ENCODE data around the gene PNISR.
"Not testable (repeated sequence)": the region's sequence is repeated elsewhere in the genome, so short reads cannot be mapped to it uniquely, and the experiment has no call there.

PNISR gene, protein sequence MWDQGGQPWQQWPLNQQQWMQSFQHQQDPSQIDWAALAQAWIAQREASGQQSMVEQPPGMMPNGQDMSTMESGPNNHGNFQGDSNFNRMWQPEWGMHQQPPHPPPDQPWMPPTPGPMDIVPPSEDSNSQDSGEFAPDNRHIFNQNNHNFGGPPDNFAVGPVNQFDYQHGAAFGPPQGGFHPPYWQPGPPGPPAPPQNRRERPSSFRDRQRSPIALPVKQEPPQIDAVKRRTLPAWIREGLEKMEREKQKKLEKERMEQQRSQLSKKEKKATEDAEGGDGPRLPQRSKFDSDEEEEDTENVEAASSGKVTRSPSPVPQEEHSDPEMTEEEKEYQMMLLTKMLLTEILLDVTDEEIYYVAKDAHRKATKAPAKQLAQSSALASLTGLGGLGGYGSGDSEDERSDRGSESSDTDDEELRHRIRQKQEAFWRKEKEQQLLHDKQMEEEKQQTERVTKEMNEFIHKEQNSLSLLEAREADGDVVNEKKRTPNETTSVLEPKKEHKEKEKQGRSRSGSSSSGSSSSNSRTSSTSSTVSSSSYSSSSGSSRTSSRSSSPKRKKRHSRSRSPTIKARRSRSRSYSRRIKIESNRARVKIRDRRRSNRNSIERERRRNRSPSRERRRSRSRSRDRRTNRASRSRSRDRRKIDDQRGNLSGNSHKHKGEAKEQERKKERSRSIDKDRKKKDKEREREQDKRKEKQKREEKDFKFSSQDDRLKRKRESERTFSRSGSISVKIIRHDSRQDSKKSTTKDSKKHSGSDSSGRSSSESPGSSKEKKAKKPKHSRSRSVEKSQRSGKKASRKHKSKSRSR

DNA sequence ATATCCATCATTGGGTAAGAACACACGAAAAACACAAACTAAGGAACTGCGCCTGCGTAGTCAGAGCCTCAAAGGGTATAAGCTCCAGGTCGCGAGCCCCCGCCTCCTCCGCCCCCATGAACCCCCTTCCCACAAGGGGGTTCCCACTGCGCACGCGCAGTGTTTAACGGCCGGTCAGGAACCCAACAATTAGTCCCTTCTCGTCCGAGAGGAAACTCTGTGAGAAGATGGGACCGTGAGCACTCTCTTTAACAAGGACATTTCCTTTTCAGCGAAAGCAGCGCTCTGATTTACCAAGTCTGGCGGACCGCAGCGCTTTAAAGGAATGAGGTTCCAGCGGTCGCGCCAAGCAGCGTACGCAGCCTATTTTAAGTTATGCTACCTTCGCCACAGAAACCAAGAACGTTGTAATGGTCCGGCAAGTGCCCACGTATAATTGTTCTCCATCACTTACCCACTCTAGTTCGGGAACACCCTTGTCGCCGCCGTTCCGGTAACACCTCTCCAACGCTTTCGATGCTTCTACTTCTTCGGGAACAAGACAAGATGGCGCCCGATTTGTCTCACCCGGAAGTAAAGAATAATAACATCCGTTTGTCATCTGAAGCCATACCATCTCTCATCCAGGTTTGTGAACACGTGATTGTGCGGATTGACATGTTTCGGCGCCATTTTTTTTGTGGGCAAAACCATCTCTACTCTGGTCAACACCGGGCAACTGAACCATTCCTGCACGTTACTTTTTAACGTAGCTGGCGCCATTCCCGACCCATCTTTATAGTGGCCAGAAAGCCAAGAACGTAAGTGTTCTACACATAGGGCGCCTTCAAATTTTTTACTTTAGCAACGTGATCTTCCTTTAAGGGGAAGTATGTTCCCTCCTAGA is at the start of gene PNISR:
Gene PNISR, minus strand, starts transcription at position 548 of the 886 bp plus-strand sequence. CDS start 10,649 bp downstream, outside the sequence.
- DNase-seq: no peak

DNA sequence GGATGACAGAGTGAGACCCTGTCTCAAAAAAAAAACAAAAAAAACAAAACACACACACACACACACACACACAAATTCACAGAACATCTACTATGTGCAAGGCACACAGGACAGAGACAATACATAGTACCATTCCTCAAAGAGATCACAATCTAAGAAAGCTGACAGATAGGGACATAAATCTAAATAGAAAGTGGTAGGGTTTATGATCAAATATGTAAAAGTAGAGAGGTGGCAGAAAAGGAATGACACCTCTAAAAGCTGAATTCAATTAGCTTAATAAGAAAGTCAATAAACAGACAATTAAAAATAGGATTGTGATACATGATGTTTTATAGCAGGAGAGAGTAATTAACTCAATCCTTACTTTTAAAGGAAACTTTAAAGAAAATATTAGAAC is 48.6 kb upstream of the PNISR start:
- DNase-seq: no peak

DNA sequence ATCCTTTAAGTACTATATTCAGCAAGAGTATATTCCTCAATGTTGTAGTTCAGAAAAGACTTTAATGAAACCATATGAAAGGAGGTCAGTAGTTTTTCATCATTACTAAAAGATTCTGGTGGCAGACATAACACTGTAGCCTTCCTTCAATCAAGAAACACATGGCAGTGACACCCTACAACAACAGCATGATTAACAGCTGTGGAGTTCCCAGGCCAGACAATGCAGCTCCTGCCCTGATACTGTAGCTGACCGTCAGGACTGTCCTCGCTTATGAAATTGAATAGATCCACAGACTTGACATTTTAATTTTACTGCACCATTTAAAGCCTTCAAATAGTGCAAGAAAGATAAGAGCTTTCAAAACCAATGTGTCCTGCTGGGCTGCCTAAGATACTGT is 46.5 kb upstream of the PNISR start:
- DNase-seq: no peak

DNA sequence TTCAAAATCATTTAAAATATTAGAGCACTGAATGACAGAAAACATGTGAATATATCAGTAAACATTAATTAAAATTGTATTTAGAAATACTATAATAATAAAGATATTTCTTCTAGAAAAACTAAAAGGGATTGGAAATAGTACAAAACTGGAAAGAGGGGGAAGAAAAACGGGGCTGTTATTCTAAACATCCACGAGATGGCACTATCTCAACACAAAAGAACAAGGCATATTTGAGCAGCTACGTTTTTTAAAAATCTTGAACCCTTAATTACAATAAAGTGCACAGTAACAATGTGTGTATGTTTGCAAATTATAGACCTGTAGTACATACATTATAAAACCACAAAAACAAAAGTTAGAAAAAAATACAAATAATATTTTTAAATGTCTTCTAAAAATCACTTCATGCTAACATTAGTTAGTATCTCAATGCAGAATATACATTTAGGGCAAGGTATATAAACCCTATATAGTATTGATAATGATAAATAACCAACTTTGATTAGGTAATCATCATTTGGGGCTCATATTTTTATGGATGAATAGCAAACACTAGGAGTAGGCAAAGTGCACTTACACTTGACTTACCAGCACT is 42.5 kb upstream of the PNISR start:
- no peak for DNase-seq

DNA sequence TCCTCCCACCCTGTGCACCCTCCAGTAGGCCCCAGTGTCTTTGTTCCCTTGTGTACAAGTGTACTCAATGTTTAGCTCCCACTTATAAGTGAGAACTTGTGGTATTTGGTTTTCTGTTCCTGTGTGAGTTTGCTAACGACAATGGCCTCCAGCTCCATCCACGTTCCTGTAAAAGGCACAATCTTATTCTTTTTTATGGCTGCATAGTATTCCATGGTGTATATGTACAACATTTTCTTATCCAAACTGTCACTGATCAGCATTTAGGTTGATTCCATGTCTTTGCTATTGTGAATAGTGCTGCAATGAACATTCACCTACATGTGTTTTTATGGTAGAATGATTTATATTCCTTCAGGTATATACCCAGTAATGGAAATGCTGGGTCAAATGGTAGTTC is 34.0 kb upstream of the PNISR start:
- not testable (repeated sequence) for DNase-seq

DNA sequence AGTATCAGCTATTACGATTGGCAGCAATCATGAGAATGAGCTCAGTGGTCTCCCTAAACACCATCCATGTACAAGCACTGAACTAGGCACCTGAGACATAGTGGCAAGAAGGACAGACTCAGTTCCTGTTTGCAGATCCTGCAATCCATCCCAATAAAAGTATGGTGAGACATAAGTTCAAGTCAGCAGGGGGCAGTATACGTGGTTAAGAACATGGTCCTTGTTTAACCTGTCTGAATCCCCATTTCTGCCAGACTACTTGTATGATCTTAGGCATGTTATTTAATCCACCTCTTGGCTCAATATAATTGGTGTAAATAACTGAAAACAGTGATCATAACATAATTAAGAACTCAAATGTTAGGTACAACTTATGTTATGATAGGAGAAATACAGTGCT is 33.2 kb upstream of the PNISR start:
- DNase-seq: no peak

DNA sequence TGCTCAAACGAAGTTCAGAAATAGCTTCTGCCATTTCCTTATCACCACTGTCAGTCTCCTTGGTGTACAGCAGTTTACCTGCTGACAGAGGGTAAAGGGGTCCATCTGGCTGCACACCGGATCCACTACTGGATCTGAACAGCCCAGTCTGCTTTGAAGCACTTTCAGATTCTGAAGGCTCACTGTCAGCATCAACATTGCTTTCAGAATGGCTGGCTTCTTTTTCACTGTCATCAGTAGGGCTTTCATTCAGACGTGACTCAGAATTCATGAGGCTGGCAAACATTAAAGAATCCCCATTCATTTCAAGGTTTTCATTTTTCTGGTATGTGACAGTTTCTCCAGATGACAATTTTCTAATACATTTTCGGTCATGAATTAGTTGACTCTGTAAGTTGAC is 21.0 kb upstream of the PNISR start:
- DNase-seq: no peak

DNA sequence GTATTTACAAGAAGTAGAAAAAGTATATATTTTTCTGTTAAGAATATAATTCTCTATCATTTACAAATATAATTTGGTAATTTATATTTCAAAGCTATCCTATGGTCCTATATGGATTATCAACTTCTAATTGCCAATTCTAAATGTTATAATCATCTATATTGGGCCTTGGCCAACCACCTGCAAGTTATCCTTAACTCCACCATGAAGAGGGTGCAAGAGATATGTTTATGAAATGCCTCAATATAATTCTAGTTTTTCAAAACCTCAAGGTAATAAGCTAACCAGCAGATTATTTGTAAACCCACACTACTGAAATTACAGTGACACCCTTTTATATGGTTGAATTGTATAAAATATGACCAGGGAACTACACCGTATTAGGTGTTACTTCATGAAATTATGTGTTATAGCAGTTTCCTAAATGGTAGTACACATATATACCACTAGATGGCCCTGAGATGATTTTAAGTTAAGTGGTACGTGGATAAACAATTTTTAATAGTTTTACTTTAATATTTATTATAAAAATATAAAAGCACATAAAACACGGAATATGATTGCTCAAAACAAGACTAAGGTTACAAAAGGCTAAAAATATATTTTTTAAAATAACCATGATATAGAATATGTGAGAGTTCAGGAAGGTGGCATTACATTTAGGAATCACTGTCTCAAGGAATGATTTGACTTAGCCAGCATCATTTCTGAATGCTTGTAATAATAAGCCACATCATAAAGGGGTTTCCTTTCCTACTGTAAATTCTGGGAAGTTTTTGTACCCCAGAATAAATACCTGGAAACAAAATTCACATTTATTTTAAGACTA is 9.8 kb upstream of the PNISR start:
- DNase-seq: no peak

DNA sequence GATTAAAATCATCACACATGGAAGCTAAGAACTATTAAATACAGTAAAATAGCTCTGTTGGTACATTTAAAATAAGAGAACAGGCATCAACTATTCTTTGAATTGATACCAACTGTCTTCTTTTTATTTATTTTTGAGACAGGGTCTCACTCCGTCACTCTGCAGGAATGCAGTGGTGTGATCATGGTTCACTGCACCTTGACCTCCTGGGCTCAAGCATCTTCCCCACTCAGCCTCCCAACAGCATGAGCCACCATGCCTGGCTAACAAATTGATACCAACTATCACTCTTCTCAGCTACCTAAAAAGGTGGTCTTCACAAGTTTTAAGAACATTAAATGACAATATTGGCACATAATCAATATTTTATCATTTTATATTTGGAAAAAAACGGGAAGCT is 7.8 kb upstream of the PNISR start:
- no peak for DNase-seq

DNA sequence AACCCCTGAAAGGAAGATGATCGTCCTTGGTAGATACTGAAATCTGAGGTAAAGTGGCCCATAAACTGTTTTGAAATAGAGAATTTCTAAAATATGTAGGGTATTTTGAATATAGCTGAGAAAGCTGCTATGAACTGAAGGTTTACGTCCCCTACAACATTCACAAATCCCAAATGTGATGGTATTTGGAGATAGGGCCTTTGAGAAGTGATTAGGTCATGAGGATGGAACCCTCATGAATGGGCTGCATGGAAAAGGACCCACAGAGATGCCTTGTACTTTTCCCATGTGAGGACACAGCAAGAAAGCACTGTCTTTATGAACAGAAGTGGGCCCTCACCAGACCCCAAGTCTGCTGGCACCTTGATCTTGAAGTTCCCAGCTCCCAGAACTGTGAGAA is 6.8 kb upstream of the PNISR start:
- DNase-seq: no peak

DNA sequence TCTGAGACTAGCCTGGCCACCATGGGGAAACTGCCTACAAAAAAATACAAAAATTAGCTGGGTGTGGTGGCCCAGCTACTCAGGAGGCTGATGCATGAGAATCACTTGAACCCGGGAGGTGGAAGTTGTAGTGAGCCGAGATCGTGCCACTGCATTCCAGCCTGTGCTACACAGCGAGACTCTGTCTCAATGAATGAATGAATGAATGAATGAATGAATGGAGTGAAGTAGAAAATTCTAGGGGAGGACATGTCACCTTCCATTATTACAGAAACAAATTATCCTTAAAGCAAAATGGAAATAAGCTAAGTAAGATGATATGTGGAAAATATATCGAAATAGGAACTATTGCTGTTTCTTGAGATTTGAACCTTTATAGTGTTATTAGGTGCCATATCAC is 2.9 kb upstream of the PNISR start:
- DNase-seq: no peak

DNA sequence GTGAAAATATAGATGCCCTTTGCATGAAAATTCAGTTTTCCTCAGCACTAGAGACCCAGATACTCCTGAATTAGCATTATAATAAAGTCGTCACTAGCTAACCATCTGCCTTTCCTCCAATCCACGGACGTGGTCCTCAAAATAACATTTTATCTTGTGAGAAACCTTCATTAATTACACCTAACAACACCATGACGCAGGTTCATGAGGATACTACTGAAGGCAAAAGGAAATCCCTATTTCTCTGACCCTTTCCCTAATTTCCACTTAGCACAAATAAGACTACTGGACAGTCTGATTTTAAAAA is 1.3 kb upstream of the PNISR start:
- DNase-seq: no peak

DNA sequence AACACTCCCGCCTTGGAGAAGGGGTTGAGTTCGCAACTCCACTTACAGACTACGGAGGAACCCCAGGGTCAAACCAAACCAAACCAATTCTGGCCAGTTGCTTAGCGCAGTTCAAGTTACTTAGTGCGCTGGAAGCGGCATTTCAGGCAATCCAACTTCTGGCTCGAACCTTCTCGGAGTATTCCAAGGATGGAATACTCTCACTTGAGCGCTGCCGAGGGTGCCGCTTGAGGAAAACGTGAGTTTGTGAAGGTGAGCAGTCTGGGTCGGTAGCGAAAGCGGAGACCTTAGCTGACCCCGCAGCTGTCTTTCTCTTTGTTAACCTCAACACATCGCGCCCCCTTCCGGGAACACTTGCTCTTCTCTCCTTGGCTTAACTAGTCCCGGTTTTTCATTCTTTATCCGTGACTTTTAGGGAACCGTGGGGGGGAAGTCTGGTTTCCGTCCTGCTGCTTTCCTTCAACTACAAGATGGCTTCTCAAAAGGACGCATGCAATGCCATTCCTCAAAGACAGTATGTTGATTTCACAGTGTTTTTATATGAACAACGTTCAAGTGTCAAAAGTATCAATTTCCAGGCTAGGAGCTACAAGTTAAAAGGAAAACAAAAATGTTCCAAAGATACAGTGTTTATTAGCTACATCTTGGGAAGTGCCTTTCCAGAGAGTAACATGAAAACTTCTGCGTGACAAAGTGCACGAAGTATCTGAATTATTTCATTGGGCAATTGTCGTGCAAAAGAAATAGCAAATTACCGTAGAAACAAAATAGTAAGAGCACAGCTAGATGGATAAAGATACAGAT is 741 bp upstream of the PNISR start:
- DNase-seq: no peak

DNA sequence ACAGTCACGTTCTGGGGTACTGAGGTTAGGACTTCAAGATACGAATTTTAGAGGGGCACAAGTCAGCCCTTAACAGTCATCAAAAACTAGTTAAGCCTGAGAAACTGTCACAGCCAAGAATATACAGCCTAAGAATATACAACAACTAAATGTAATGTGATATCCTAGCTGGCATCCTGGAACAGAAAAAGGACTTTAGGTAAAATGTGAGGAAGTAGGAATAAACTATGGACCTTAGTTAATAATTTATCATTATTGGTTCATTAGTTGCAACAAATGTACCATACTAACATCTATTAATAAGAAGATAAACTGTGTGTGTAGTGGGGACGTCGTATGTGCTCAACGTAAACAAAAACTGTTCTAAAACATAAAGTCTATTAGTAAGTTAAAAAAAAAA is 1.1 kb downstream of the PNISR start:
- DNase-seq: no peak

DNA sequence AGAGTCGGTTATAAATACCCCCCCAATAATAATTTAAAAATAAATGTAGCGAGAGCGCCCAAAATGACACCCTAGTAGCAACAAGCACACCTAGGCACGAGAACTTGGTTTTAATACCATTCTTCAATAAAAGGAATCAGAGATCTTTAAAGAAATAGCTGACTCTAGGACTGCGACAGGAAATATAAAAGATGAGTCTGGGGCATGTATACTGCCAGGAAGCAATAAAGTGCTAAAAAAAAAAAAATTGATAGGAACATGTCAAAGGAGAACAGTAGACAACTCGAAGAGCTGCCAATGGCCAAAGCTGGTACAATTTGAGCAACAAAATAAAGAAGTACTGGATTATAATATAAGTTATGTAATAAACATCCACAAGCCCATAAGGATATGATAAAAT is 2.2 kb downstream of the PNISR start:
- DNase-seq: no peak

DNA sequence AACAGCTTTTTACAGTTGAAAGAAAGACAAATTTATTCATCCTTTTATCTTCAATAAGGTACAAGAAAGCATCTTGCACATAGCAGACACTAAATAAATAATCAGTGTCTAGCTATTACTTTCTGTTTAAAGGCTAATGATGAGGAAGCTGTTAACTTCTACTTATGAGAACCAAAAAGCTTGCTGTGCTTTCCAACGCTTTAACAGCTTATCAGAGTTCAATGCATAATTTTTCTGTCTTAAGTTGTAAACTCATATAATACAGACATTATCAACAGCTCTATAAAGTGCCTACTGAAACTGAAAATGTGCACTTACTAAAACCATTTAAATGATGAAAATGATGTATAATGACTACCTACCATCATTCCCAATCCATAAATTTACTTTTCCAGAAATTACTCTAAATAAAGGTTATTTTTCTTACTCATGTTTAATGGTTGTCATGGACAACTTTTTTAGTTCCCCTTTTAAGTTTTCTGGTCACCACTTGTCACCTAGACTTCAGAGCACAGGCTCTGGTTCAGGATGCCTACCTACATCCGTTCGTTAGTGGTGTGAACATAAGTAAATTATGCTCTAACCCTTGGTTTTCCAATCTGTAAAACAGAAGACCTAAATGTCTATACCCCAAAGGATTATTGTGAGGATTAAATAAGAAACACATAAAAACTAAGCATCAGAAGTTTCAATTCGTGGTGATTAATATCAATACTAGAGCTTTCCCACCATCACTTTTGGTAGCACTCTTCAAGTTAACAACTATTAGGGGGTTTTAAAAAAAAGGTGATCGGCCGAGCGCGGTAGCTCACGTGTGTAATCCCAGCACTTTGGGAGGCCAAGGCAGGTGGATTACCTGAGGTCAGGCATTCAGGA is 8.0 kb downstream of the PNISR start:
- DNase-seq: no peak

DNA sequence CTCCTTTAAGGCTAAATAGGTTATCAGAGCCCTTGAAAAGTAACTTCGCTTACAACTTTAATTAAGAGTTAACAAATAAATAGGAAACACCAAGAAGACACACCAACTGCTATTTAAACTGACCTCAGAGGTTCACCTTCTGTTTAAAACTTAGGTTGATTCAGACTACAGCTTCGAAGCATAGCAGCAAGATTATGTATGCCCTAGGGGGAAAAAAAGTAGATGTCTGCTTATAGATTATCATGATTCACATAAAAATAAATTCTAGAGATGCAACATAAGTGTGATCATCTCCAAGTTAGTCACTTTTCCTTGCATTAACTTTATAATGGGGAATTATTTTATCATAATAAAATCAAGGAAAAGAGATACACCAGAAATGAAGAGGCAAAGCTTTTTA is 8.9 kb downstream of the PNISR start:
- DNase-seq: no peak

DNA sequence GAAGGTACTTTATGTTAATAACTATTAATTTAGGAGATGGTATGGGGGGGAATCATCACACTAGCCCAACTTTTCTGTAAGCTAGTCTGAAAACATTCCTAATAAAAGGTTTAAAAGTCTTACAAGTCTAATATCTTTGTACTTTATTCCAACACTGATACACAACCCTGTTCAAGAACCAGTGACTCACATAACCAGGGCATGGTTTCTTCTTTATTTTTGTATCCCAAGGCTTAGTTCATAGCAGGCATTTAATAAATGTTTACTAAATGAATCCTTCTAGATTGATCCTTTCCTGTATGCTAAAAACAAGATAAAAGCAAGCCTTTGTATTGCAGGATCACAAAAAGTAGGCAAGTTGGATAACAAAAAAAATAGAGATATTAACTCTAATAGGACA is 9.7 kb downstream of the PNISR start:
- no peak for DNase-seq

DNA sequence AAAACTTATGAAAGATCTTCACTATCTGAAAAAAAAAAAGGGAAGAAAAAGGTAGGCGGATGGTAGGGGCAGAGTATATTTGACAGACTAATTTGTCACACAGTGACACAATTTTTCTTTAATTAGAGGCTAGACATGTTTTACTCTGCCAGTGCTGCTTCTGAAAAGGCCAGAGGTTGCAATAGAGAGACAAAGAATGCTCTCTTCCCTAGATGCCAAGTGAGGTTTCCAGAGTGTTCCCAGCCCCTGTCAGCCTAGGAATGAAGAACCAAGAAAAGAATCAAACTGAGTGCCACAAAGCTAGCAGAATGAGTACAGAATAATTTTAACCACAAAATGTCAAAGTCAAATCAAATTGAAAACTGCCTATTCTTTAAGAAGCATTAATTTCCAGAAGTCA is 13.0 kb downstream of the PNISR start:
- DNase-seq: no peak

DNA sequence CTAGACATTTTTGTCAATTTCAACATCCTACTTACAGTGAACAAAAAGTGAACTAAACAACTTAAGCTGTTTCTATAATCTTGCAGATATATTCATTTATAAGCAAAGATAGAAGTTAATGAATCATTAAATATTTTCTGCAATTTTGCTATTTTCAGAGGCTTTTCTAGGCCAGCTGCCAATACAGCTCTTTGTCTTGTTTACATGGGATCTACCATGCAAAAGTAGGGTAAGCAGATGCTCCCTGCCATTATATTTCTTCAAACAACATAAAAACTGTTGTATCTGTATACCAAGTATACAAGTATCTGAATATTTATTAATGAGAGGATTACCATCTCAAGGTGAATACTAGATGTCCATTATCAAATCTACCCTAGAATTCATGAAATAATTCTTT is 15.4 kb downstream of the PNISR start:
- DNase-seq: no peak
